ENCODE data around the gene MYO1F.

The MYO1F gene

GRCh38 chr19:8482696-8483095 lies 94.5 kb downstream of the MYO1F start:
- TF ChIP-seq CTCF (IDR thresholded peaks at IDR 0.05): no peak

- TF ChIP-seq CTCF (IDR thresholded peaks at IDR 0.05): no peak
Measured at GRCh38 chr19:8481616-8482015, 95.6 kb downstream of the MYO1F start.

GRCh38 chr19:8481201-8481600 lies 96.0 kb downstream of the MYO1F start:
- no peak for TF ChIP-seq CTCF (IDR thresholded peaks at IDR 0.05)

GRCh38 chr19:8478598-8478997 lies 98.6 kb downstream of the MYO1F start:
- TF ChIP-seq CTCF (IDR thresholded peaks at IDR 0.05): no peak

- TF ChIP-seq CTCF (IDR thresholded peaks at IDR 0.05): no peak
Measured at GRCh38 chr19:8477889-8478288, 99.4 kb downstream of the MYO1F start.

GRCh38 chr19:8476524-8476923 lies 100.7 kb downstream of the MYO1F start:
- no peak for TF ChIP-seq CTCF (IDR thresholded peaks at IDR 0.05)

- TF ChIP-seq CTCF (IDR thresholded peaks at IDR 0.05): no peak
Measured at GRCh38 chr19:8475005-8475404, 102.2 kb downstream of the MYO1F start.

Measured in LNCAP (cell line).